Stimulated activated CD8-positive, alpha-beta memory T cell treated with anti-CD3 and anti-CD28 coated beads, Interleukin-15, amount 100 ng/mL, for 24 hours (primary cell): ENCODE measurements around the gene LDB3.
A peak's percentile ranks its signal among the peaks of the same experiment; 100 is the strongest.

Source experiments
- DNase-seq: peaks from one replicate; pipeline ENCODE4 v3.0.0-alpha.2; 2020; ENCODE audit warnings: low read depth

LDB3 gene

GRCh38 chr10:86687750-86688149 lies 19.4 kb downstream of the LDB3 start:
- no peak for DNase-seq

GRCh38 chr10:86688398-86688921 lies 20.1 kb downstream of the LDB3 start:
- DNase-seq = peak; percentile 18

- DNase-seq = no peak
These were observed 20.8 kb downstream of the LDB3 start for GRCh38 chr10:86689146-86689545.

GRCh38 chr10:86690231-86690630 lies 21.9 kb downstream of the LDB3 start:
- DNase-seq = no peak

DNA sequence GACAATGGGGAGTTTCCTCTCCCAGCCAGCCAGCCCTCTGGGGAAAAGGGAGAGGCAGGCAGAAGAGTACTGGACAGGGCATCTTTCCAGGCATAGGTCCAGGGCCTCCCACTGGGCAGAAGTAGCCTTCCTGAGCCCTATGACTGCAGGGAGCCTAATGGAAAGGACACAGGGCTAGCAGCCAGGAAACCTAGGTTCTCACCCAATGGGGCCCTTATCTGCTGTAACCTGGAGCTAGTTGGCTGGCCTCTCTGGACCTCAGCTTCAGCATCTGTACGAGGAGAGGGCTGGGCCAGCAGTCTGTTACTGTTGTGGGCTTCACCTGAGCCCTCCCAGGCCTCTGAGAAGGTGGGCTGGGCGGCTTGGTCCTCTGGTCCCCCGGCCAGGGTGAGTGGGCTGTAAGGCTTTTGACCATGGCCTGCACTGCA lies 22.4 kb downstream of the LDB3 start:
- DNase-seq = no peak

DNA sequence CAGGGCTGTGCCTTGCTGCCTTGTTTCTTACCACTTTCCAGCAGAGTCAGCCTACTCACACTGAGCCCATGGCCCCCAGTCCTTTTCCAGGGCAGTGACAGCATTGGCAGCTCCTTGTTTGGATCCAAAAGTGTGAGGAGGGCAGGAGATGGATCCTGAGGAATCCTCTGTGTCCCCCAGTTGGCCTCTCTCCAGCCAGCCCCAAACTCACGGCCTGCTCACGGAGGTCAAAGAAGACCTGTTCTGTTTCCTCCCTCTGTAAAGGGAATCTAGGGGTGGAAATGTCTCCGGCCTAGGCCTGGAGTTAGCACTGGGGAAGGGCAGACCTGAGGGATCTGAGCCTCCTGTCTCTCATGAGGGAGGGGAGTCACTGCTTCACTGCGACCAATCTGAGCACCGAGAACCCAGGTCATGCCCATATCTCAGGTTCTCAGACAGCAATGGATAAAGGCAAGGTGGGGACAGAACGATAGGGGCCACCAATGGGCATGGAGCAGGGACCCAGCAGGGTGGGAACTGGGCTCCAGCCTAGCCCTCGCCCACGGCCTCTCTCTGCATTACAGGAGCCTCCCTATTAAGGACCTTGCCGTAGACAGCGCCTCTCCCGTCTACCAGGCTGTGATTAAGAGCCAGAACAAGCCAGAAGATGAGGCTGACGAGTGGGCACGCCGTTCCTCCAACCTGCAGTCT lies 23.2 kb downstream of the LDB3 start:
- no peak for DNase-seq

DNA sequence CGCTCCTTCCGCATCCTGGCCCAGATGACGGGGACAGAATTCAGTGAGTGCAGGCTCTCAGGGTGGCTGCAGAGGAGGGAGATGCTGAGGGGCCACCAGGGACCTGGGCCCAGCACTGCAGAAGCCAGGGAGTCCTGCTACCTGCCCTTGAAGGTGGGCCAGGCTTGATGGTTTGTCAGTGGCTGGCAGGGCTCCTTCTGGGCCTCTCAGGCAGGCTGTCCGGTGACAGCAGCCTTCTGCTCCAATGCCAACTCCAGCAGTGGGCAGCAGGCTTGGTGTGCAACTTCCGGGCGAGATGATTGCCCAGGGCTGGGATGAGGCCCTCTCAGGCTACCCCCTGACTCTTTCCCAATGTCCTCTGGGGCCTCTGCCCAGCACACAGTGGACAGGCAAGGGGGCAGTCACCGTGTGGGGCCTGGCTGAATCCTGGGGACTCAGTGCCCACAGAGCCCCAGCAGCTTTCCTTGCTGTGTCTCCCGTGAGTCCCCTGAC lies 23.8 kb downstream of the LDB3 start:
- DNase-seq = no peak

DNA sequence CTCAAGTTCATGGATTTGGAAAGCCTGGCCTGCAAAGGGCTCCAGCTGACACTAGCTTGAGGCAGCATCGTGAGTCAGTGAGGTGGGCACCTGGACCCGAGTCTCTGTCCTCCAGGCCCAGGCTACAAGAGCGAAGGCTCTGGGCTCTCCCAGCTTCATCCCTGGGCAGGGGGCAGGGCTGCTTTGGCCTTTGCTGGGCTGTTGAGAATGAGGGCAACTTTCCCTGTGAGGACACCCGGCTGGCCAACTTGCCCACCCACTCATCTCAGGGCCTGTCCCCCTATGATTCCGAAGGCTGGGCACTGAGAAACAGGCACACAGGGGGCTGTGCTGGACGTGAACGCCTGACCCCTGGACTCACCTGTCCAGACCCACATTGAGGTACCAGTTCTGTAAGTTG lies 24.4 kb downstream of the LDB3 start:
- no peak for DNase-seq

GRCh38 chr10:86693275-86693674 lies 25.0 kb downstream of the LDB3 start:
- DNase-seq = no peak

DNA sequence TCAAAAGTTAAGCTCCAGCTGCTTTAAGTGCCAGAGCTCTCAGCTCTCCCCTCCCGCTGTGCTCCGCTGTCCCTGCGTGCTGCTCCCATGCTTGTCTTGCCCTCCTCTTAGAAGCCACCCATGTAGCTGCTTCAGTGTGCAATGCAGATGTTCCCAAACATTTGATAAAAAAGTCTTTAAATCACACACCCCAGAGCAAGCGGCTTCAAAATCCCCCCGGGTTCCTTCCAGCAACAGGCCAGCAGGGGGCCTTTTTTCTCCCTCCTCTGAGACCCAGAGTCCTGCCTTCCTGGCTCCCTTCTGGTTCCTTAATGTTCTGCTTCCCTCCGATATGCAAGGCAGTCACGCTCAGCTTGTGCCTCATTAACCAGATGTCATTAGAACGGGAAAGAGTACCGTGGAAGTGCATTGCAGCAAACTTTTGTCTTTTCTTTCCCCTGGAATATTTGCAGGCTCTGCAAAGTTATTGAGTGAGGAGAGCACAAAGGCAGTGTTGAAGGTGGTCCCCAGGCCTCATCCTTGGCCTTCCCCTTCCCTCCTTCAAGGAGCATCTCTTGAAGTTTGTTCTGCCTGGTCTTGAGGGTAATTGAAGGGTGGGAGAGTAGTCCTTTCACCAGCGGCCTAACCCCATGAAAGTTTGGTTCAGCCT lies 25.5 kb downstream of the LDB3 start:
- DNase-seq = no peak

- no peak for DNase-seq
These were observed 30.1 kb downstream of the LDB3 start for GRCh38 chr10:86698207-86698940.

DNA sequence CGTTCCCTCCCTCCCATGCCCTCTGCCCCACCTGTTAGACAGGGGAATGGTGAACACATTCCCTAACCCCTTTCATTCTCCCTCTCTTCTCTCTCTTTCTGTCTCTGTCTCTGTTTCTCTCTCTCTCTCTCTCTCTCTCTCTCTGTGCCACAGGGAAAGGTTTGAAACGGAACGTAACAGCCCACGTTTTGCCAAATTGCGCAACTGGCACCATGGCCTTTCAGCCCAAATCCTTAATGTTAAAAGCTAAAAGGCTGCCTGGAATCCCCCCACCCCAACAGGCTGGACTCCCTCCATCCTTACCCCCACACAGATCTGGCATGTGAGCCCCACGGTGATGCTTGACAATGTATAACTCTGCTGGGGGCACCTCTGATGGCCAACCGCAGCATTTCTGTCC lies 30.8 kb downstream of the LDB3 start:
- DNase-seq = no peak

GRCh38 chr10:86699541-86699940 lies 31.2 kb downstream of the LDB3 start:
- no peak for DNase-seq

DNA sequence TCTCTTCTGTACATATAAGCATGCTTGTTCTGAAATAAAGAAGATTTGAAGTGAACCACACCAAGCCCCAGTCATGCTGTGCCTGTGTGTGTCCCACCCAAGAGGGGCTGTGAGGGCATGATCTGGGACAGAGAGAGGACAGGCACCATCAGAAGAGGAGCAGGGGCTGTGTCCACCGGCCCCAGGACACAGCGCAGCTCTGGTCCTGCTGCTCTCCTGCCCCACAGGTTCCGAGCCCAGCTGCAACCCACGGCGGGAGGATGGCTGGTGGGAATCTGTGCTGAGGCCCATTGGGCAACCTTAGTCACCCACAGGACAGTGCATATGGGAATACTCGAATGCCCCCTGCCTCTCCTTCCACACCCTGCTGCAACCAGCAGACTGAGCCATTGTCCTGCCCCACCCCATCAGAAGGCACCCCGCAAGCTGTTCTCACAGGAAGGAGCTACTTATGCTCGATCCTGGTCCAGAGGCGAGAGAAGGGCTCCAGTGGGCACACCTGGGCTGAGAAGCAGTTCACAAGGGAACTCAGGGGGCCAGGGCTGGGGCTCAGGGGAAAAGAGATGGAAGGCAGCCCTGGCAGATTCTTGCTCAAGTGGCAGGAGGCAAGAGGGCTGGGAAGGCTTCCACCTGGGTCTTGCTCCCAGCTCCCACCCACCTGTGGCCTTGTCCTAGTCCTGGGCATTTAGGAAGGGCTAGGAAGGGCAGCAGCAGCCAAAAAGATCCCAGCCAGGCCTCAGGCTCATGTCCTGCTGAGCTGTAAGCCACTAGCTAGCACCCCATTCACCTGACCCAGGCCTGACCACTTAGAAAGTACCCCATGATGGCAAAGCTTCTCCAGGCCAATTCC lies 31.9 kb downstream of the LDB3 start:
- DNase-seq = no peak

GRCh38 chr10:86700851-86701617 lies 32.7 kb downstream of the LDB3 start:
- DNase-seq = no peak

DNA sequence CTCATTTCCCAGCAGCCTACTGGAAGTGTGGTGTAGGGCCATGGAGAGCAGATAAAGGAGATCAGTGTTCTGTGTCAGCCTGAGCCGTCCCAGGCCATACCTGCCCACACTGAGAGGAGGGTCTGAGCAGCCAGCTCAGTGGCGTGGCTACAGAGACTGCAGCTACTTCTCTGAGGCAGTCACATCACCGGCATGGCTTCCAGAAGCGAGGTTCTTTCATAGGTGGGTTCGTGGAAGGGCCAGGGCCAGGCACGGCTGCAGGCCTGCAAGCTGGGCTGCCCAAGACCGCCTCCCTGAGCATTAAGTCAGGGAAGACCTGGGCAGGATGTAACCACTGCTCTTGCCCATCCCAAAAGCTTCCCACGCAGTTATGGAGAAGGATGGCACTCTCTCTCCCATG lies 34.9 kb downstream of the LDB3 start:
- DNase-seq = no peak

- DNase-seq = no peak
These were observed 36.8 kb downstream of the LDB3 start for GRCh38 chr10:86705139-86705538.

GRCh38 chr10:86705905-86706304 lies 37.6 kb downstream of the LDB3 start:
- DNase-seq = no peak

DNA sequence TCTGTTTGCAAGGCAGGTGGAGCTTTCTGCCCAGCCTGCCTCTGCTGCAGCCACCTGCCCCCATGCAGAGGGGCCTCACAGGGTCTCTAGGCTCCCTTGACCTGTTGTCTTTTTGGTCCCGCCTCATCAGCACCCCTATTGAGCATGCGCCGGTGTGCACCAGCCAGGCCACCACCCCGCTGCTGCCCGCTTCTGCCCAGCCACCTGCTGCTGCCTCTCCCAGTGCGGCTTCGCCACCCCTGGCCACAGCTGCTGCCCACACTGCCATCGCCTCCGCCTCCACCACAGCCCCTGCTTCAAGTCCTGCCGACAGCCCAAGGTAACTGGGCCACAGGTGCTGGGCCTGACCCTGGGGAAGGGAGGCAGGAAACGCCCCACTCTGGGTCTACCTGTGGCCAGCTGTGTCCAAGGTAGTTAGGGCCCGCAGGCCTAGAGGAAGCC lies 38.1 kb downstream of the LDB3 start:
- no peak for DNase-seq

GRCh38 chr10:86706977-86707376 lies 38.7 kb downstream of the LDB3 start:
- DNase-seq = no peak

DNA sequence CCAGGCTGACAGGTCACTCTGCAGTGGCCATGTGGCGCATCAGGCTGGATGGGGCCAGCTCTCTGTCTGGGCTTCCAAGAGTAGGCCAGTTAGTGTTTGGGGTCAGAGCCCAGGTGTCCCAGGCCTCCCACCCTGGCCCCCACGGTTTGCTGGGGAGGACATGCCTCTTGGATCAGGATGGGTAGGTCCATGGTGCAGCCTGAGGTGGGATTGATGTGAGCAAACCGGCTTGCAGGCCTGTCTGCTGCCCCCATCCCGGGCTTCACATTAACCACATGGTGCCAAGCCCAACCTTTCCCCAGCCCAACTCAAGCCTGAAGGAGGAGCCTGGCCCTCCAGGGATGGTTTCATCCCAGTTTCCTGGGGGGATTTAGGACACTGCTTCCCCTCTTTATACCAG lies 39.2 kb downstream of the LDB3 start:
- DNase-seq = no peak
